Liver (tissue), 9 donors: ENCODE measurements around the gene ATXN1. TPM values are rescaled to one million over a fixed set of nuclear protein-coding genes. Genes with fewer than 3 reads are reported as not detected.

ENCODE experiments used
- DNase-seq: peaks from one replicate; pipeline ENCODE4 v3.0.0-alpha.2; 2017; ENCODE audit warnings: low spot score
- H3K27ac ChIP-seq, 2 donors: one replicate each; pipeline ENCODE4 v1.7.0; 2013; ENCODE audit warnings: inconsistent platforms in 2 of 2, low read length in 2 of 2, control low read depth in 1 of 2, low read depth in 1 of 2, mild to moderate bottlenecking in 1 of 2
- H3K27me3 ChIP-seq, 4 donors: one replicate each; pipeline versions ENCODE4 v1.6.1 to v1.7.0; 2013; ENCODE audit warnings: low read length in 3 of 4, inconsistent platforms in 1 of 4, mild to moderate bottlenecking in 1 of 4, moderate library complexity in 1 of 4; ENCODE audit not compliant: control insufficient read depth in 4 of 4, insufficient read depth in 4 of 4
- H3K36me3 ChIP-seq, 4 donors: one replicate each; pipeline versions ENCODE4 v1.6.1 to v1.7.0; 2013; ENCODE audit warnings: low read length in 3 of 4, mild to moderate bottlenecking in 3 of 4, low read depth in 1 of 4, moderate library complexity in 1 of 4; ENCODE audit not compliant: control insufficient read depth in 4 of 4, insufficient read depth in 3 of 4
- H3K4me1 ChIP-seq, 4 donors: one replicate each; pipeline versions ENCODE4 v1.6.1 to v1.7.0; 2013; ENCODE audit warnings: low read length in 3 of 4, mild to moderate bottlenecking in 3 of 4, moderate library complexity in 1 of 4; ENCODE audit not compliant: control insufficient read depth in 4 of 4, insufficient read depth in 4 of 4
- H3K4me3 ChIP-seq, 3 donors: one replicate each; pipeline versions ENCODE4 v1.6.1 to v1.7.0; 2013; ENCODE audit warnings: low read length in 3 of 3, control low read depth in 1 of 3, low read depth in 1 of 3, mild to moderate bottlenecking in 1 of 3
- H3K9ac ChIP-seq, 2 donors: one replicate each; pipeline ENCODE4 v1.7.0; 2013; ENCODE audit warnings: low read length in 2 of 2, mild to moderate bottlenecking in 2 of 2, moderate library complexity in 2 of 2, control low read depth in 1 of 2, low read depth in 1 of 2
- H3K9me3 ChIP-seq, 4 donors: one replicate each; pipeline versions ENCODE4 v1.6.1 to v1.7.0; 2013; ENCODE audit warnings: low read length in 3 of 4; ENCODE audit not compliant: control insufficient read depth in 4 of 4
- EGR1 ChIP-seq, 2 donors: IDR thresholded peaks; 2 replicates each; pipeline ENCODE4 v1.6.1; 2016 to 2018; ENCODE audit warnings: antibody characterized with exemption in 2 of 2, low read depth in 2 of 2
- FOXA1 ChIP-seq: IDR thresholded peaks from 2 replicates; pipeline ENCODE4 v1.6.1; 2016; ENCODE audit warnings: antibody characterized with exemption
- FOXA2 ChIP-seq: IDR thresholded peaks from 2 replicates; pipeline ENCODE4 v1.6.1; 2016; ENCODE audit warnings: antibody characterized with exemption
- GABPA ChIP-seq, 2 donors: IDR thresholded peaks in 1 of 2; conservative IDR thresholded peaks in 1 of 2; 2 replicates each; pipeline ENCODE4 v1.6.1; 2016; ENCODE audit warnings: antibody characterized with exemption in 2 of 2, mild to moderate bottlenecking in 1 of 2, moderate library complexity in 1 of 2
- HNF4A ChIP-seq, 2 donors: conservative IDR thresholded peaks; 2 replicates each; pipeline ENCODE4 v1.6.1; 2016; ENCODE audit warnings: antibody characterized with exemption in 2 of 2, mild to moderate bottlenecking in 2 of 2
- HNF4G ChIP-seq: IDR thresholded peaks from 2 replicates; pipeline ENCODE4 v1.6.1; 2016; ENCODE audit warnings: antibody characterized with exemption
- JUND ChIP-seq, 2 donors: IDR thresholded peaks; 2 replicates each; pipeline ENCODE4 v1.6.1; 2016; ENCODE audit warnings: antibody characterized with exemption in 2 of 2
- NR2F2 ChIP-seq: IDR thresholded peaks from 2 replicates; pipeline ENCODE4 v1.6.1; 2016; ENCODE audit warnings: antibody characterized with exemption
- RAD21 ChIP-seq, 2 donors: IDR thresholded peaks; 2 replicates each; pipeline ENCODE4 v1.6.1; 2016; ENCODE audit warnings: antibody characterized with exemption in 2 of 2, mild to moderate bottlenecking in 2 of 2
- RXRA ChIP-seq, 2 donors: IDR thresholded peaks; 2 replicates each; pipeline ENCODE4 v1.6.1; 2017 to 2018; ENCODE audit warnings: antibody characterized with exemption in 2 of 2, mild to moderate bottlenecking in 1 of 2
- SP1 ChIP-seq: IDR thresholded peaks from 2 replicates; pipeline ENCODE4 v1.6.1; 2018; ENCODE audit warnings: antibody characterized with exemption, mild to moderate bottlenecking
- TAF1 ChIP-seq: conservative IDR thresholded peaks from 2 replicates; pipeline ENCODE4 v1.6.1; 2016; ENCODE audit warnings: antibody characterized with exemption, mild to moderate bottlenecking
- YY1 ChIP-seq: IDR thresholded peaks from 2 replicates; pipeline ENCODE4 v1.6.1; 2016; ENCODE audit warnings: antibody characterized with exemption, mild to moderate bottlenecking
- WGBS: extraction: QIAGEN DNeasy Blood & Tissue Kit; methylation state at CpG from one replicate; pipeline ENCODE4 v1.1.7; 2013; 5-methylcytosine and 5-hydroxymethylcytosine counted together
- polyA plus RNA-seq, 2 donors: library from polyadenylated mRNA; stranded (reverse) in 1 of 2; unstranded in 1 of 2; fragments of 200-250 nt in 1 of 2; fragments of >200 nt in 1 of 2; fragmentation: Nextera tagmentation in 1 of 2; extraction: Ambion mirVana in 1 of 2; gene quantifications; one replicate each; pipeline versions ENCODE4 v1.2.1 to v1.2.3, GENCODE V29; 2013 to 2015
- total RNA-seq, 2 donors: library from RNA; depleted of rRNA; stranded (reverse); fragments of >200 nt; gene quantifications; one replicate each; pipeline ENCODE4 v1.2.3, GENCODE V29; 2014
- TF ChIP-seq, protein P1 (sequence below): IDR thresholded peaks from 2 replicates; pipeline ENCODE4 v1.6.1; 2016; ENCODE audit warnings: antibody characterized with exemption
- TF ChIP-seq, protein P2 (sequence below): IDR thresholded peaks from 2 replicates; pipeline ENCODE4 v1.6.1; 2016; ENCODE audit warnings: antibody characterized with exemption
- TF ChIP-seq, protein P3 (sequence below): IDR thresholded peaks from 2 replicates; pipeline ENCODE4 v1.6.1; 2016; ENCODE audit warnings: antibody characterized with exemption, mild to moderate bottlenecking
- donor health status: healthy.
- donor health status: healthy.
- donor health status: healthy.
- donor health status: healthy.
- donor health status: healthy.

Gene ATXN1
- total and polyA plus RNA-seq, 4 donors = 4.3 to 29.7 (median 8.2) TPM

DNA sequence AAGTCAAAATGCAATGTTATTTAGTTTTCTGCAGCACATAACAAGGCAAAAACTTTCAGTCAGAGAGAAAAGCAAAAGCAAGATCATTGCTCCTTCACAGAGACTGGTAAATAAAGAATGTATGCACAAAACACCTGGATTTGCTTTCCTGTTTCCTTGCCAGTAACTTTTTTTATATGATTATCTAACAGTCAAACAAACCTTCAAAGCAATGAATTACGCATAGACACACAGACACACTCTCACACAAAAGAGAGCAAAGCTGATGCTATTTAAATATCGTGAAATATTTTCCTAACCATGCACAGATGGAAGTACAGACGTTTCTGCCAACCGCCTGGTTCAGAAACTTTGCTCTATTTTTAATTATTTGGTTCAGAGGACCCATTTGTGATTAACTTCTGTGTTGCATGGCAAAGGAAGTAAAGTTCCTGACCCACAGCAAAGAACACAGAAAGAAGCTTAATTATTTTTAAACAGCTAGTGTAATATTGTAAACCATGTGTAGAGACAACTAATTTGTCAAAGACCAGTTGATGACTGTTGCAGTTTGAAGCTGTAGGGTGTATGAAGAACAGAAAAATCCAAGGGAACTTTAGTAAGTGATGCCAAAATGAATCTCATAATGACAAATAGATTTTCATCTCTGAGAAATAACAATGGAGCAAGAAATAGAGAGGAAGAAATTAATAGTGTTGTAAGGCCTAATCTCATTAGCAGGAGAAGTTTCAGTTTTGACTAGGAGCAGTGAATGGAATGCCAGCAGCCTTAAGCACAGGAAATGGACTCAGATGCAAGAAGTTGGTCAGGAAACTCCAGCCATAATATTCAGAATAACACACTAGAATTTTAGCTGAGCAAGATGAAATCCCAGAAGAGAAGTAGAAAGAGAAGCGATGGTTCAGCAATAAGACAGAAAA lies 24.1 kb downstream of the ATXN1 start (continued):
- TF ChIP-seq, protein P1, sequence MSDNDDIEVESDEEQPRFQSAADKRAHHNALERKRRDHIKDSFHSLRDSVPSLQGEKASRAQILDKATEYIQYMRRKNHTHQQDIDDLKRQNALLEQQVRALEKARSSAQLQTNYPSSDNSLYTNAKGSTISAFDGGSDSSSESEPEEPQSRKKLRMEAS = no peak
- TF ChIP-seq HNF4G (no peak), YY1 (no peak), HNF4A (conservative IDR thresholded peaks at IDR 0.05) (no peak), TAF1 (no peak), FOXA1 (no peak), RAD21 (IDR thresholded peaks at IDR 0.05) (no peak)
- TF ChIP-seq, protein P2, sequence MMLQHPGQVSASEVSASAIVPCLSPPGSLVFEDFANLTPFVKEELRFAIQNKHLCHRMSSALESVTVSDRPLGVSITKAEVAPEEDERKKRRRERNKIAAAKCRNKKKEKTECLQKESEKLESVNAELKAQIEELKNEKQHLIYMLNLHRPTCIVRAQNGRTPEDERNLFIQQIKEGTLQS = no peak

DNA sequence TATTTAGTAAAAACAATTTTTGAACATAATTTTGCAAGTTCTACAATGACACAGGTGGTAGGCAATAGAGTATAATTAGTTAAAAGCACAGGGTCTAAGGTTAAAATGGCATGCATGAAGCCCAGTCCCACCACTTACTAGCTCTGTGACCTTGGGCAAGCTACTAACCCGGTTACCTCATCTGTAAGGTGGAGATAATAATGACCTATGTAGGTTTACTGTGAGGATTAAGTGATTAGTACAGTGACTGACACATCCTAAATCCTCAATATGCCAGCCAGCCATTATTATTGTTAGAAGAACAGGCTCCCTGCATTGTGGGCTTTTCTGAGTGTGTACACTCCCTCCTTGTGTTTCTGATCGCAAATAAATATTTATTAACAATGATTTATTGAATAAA lies 26.2 kb downstream of the ATXN1 start:
- TF ChIP-seq TAF1 = no peak
- no peak for TF ChIP-seq JUND (IDR thresholded peaks at IDR 0.05)
- TF ChIP-seq, protein P2 = no peak
- TF ChIP-seq YY1 = no peak
- no peak for TF ChIP-seq NR2F2
- no peak for TF ChIP-seq HNF4G
- no peak for TF ChIP-seq EGR1 (IDR thresholded peaks at IDR 0.05; ENCODE audit: low read depth in 2 of 2)
- TF ChIP-seq, protein P3, sequence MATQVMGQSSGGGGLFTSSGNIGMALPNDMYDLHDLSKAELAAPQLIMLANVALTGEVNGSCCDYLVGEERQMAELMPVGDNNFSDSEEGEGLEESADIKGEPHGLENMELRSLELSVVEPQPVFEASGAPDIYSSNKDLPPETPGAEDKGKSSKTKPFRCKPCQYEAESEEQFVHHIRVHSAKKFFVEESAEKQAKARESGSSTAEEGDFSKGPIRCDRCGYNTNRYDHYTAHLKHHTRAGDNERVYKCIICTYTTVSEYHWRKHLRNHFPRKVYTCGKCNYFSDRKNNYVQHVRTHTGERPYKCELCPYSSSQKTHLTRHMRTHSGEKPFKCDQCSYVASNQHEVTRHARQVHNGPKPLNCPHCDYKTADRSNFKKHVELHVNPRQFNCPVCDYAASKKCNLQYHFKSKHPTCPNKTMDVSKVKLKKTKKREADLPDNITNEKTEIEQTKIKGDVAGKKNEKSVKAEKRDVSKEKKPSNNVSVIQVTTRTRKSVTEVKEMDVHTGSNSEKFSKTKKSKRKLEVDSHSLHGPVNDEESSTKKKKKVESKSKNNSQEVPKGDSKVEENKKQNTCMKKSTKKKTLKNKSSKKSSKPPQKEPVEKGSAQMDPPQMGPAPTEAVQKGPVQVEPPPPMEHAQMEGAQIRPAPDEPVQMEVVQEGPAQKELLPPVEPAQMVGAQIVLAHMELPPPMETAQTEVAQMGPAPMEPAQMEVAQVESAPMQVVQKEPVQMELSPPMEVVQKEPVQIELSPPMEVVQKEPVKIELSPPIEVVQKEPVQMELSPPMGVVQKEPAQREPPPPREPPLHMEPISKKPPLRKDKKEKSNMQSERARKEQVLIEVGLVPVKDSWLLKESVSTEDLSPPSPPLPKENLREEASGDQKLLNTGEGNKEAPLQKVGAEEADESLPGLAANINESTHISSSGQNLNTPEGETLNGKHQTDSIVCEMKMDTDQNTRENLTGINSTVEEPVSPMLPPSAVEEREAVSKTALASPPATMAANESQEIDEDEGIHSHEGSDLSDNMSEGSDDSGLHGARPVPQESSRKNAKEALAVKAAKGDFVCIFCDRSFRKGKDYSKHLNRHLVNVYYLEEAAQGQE = no peak
- no peak for TF ChIP-seq FOXA2
- no peak for TF ChIP-seq SP1
- TF ChIP-seq RAD21 (IDR thresholded peaks at IDR 0.05) = no peak
- TF ChIP-seq, protein P1 = no peak
- TF ChIP-seq HNF4A (conservative IDR thresholded peaks at IDR 0.05) = no peak
- no peak for TF ChIP-seq RXRA (IDR thresholded peaks at IDR 0.05)
- no peak for TF ChIP-seq FOXA1
- TF ChIP-seq GABPA (IDR thresholded peaks at IDR 0.05 in 1 of 2, conservative IDR thresholded peaks at IDR 0.05 in 1 of 2) = no peak
- Histone ChIP-seq H3K4me3 (no peak overlapping the region), H3K9ac (no peak overlapping the region), H3K9me3 (no peaks in the 10 kb centered on the region), H3K27ac (no peak overlapping the region), H3K4me1 (peaks cover 1 to 32% (median 10%) of the 10 kb centered on the region in 4 donors), H3K36me3 (peaks cover 0 to 6% (median 0%) of the 10 kb centered on the region in 4 donors), H3K27me3 (no peaks in the 10 kb centered on the region)
- DNase-seq = no peak
- WGBS = 89% methylated on average over 2 of the region's 2 CpGs
